ENCODE results near the gene PLK5.

PLK5 gene

DNA sequence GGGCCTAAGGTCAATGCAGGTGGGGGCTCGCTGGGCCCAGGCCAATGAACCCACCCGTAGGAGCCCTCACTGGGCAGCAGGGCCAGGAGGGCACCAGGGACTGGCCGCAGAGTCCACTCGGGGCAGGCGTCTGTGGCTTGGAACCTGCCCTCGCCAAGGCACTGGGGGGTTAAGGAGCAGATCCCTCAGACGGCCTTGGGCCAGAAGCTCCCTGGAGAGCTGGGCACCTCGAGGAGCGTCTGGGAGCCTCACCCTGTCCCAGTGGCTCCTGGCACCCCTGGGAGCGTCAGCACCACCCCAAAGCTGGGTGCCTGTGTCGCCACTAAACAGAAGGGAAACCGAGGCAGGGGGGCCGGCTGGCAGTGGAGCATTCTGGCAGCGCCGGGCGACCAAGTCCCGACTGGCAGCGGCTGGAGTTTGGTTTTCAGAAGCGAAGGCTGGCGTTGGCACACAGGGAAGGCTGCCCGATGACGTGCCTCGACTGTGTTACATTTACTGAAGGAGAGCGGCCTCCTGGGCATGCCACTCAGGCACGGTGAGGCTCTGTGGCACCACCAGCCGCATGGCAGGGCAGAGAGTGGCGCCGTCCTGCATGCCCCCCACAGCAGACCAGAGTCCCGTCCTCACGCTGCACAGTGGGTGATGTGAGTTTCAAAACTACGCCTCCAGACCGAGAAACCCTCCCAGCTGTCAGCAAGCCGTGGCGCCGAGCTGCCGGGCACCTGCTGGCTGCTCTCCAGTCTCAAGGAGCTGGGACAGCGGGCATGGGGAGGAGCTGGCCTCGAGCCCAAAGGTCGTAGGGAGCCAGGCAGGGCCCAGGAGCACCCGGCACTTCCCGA, 53.4 kb downstream of the PLK5 start:
- DNase-seq (ENCODE audit: low spot score), result no peak

DNA sequence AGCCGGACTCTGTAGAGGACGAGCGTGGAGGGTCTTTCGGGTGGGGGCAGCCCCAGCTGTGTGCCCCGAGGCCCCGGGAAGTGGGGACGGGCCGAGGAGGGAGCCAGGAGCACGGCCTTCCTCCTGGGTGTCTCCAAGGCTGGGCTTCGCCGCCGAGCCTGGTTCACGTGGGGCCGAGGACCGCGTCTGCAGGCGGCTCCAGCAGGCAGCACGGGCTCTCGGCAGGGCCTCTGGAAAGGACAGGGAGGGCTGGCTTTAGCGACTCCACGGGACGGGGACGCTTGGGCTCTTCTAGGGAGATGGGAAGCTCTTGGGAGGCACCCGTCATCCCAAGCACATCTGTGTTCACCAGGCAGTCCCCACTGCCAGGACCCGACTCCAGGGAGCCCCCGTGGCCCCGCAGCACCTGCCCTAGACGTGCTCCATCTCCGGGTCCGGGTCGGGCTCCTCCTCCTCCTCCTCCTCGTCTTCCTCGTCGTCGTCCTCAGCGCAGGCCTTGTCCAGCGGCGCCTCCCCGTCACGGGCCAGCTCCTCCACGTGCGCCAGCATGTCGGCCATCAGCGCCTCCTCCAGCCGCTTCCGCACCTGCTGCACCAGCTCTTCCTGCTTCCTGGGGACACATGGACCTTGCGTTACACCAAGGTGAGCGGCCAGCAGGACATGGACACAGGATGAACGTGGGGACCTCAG, 54.2 kb downstream of the PLK5 start:
- DNase-seq (ENCODE audit: low spot score), result no peak

DNA sequence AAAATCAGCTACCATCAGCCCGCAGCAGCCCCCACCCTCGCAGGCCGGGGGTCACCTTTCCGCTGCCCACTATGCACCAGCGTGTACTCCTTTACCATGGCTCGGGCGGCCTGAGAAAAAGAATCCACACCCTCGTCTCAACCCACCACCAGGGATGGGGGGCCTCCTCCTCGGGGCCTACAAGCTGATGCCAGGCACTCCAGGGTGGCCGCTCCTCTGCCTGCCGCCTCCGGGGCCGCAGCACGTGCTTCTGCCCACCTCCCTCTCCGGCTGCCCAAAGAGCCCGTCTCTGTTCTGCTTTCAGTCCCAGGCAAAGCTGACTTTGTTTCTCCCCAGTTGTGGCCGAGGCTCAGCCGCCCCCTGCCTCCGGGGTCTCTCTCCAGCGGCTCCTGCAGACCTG, 55.3 kb downstream of the PLK5 start:
- DNase-seq (ENCODE audit: low spot score), result no peak

DNA sequence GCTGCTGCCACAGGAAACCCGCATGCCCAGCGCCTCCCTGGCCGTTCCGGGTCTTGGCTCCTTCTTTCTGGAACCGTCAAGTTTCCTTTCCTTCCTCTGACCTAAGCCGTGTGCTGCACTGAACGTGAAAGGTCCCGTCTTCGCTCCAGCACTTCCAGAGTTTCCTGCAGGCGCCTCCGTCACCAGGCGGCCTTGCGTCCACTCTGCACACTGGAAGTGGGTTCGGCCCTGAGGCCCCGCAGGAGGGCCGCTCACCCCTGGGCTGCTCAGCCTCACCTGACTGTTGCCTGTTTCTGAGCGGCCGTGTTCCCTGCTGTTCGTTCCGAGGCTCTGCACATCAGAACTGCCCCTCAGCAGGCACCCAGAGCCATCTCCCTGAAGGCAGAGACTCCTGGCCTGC, 56.5 kb downstream of the PLK5 start:
- no peak for DNase-seq (ENCODE audit: low spot score)

DNA sequence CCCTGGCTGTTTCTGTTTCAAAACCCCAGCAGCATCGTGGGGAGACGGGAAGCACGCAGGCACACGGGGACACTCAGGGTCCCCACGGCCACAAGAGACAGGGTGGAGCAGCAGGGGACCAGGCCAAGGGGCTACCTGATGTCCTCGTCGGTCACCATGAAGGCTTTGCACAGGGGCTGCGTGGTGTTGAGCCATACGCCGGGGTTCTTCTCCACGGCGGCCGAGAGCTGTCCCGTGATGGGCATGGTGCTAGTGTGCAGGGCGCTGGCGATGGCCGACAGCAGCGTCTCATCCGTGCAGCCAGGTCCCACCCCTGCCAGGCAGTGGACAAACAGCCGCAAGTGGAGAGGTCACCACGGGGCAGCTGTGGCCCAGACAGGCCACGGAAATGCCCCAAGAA, 57.1 kb downstream of the PLK5 start:
- DNase-seq (ENCODE audit: low spot score), result no peak

DNA sequence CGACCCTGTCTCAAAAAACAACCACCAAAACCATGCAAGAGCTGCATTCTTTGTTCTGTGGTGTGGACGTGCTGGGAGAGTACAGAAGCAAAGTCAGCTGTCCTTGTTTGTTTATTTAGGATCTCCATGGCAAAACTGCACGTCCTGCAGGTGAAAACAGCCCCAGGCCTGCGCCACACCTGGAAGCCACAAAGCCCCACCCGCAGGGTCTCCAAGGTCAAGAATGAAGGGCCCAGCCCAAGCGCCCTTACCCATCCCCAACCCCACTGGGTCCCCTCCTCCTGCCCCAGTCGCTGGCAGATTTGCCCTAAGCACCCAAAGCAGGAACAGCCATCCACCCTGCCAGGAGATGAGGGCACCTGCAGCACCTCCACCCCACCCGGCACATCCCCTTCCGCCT, 58.3 kb downstream of the PLK5 start:
- DNase-seq (ENCODE audit: low spot score), result no peak

DNA sequence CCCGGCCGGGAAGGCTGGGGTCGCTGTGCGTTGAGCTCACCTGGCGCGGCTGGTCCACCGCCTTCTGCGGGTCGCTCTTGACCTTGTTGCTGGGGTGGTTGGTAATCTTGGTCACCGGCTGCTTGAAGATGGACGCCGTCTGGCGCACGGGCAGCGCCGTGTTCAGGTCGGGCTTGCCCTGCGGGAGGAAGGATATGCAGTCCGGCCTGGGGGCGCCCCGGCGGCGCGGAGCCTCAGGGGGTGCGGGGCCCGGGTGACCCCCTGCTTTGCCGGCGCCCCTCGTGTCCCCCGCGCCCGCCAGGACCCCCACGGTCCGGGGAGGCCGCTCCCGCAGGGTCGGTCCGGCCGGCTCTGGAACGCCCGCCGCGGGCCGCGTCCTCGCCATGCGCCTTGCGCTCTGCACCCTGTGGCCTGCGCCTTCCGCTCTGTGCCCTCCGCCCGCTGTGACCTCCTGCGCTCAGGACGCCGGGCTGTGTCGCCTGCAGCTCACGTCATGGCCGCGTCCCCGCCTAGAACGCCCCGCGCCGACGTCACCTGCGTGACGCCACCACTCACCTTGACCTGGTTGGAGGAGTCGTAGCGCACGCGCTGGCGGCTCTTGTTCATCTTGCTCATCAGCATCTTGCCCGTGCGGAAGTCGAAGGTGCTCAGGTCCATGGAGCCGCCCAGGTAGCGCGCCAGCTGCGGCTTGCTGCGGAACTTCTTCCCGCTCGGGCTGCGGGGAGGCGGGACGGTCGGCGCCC, 60.8 kb downstream of the PLK5 start:
- no peak for DNase-seq (ENCODE audit: low spot score)

DNA sequence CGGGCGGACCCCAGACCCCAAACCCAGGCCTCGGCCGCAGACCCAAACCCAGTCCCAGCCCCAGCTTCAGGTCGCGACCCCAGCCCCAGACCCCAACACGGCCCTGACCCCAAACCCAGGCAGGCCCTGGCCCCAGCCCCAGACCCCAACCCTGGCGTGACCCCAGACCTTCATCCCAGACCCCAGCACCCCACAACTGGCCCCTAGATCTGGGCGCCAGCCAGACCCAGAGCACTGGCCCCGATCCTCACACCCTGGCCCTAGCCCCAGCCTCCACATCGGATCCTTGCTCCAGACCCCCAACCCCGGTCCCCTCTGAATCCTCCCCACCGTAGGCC, 61.3 kb downstream of the PLK5 start:
- no peak for DNase-seq (ENCODE audit: low spot score)
